Measurements from ENCODE around the gene ITSN1.

DNA sequence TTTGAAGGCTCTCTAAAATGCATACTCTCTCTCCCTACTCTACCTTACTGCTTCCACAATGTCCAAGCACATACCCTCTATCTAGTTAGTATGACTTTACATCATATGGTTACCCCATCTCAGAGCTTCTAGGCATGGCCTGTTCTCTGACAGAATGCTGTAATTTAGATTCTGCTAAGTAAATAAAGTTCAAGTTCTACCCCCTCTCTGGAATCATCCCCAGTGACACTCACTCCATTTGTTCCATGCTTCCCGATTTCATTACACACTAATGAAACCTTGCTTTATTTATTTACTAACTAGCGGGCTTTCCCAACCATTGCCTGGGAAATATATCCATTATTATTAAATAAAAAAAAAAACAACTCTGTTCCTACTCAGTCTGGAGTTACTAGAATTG, 8.0 kb upstream of the ITSN1 start:
- TF ChIP-seq, protein P1, sequence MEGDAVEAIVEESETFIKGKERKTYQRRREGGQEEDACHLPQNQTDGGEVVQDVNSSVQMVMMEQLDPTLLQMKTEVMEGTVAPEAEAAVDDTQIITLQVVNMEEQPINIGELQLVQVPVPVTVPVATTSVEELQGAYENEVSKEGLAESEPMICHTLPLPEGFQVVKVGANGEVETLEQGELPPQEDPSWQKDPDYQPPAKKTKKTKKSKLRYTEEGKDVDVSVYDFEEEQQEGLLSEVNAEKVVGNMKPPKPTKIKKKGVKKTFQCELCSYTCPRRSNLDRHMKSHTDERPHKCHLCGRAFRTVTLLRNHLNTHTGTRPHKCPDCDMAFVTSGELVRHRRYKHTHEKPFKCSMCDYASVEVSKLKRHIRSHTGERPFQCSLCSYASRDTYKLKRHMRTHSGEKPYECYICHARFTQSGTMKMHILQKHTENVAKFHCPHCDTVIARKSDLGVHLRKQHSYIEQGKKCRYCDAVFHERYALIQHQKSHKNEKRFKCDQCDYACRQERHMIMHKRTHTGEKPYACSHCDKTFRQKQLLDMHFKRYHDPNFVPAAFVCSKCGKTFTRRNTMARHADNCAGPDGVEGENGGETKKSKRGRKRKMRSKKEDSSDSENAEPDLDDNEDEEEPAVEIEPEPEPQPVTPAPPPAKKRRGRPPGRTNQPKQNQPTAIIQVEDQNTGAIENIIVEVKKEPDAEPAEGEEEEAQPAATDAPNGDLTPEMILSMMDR (IDR thresholded peaks at IDR 0.05) = no peak
- no peak for TF ChIP-seq POLR2A (IDR thresholded peaks at IDR 0.05)
